HG02759 (cell line): ENCODE measurements around the gene HS6ST1.

Experiments
- ATAC-seq: cut with Tn5 transposase; IDR thresholded peaks from one replicate; pipeline ENCODE4 v1.9.1; 2021; ENCODE audit warnings: mild to moderate bottlenecking, moderate library complexity; ENCODE audit not compliant: unreplicated experiment

Gene HS6ST1

GRCh38 chr2:128249555-128249954 lies 69.1 kb downstream of the HS6ST1 start:
- ATAC-seq = no peak

GRCh38 chr2:128245813-128246212 lies 72.9 kb downstream of the HS6ST1 start:
- ATAC-seq = no peak

- no peak for ATAC-seq
These were observed 76.8 kb downstream of the HS6ST1 start for GRCh38 chr2:128241896-128242295.

- no peak for ATAC-seq
These were observed 80.6 kb downstream of the HS6ST1 start for GRCh38 chr2:128237911-128238697.

GRCh38 chr2:128237081-128237534 lies 81.6 kb downstream of the HS6ST1 start:
- no peak for ATAC-seq

GRCh38 chr2:128236491-128237035 lies 82.1 kb downstream of the HS6ST1 start:
- ATAC-seq = no peak

- no peak for ATAC-seq
These were observed 83.1 kb downstream of the HS6ST1 start for GRCh38 chr2:128235581-128235980.

- ATAC-seq = no peak
These were observed 84.1 kb downstream of the HS6ST1 start for GRCh38 chr2:128234613-128235012.

- ATAC-seq = no peak
These were observed 84.8 kb downstream of the HS6ST1 start for GRCh38 chr2:128233790-128234395.

- peak; percentile 99 for ATAC-seq
These were observed 85.5 kb downstream of the HS6ST1 start for GRCh38 chr2:128232965-128233789.

GRCh38 chr2:128228894-128229293 lies 89.8 kb downstream of the HS6ST1 start:
- ATAC-seq = no peak

GRCh38 chr2:128227862-128228261 lies 90.8 kb downstream of the HS6ST1 start:
- ATAC-seq = no peak

GRCh38 chr2:128219891-128220290 lies 98.8 kb downstream of the HS6ST1 start:
- no peak for ATAC-seq

GRCh38 chr2:128217671-128218070 lies 101.0 kb downstream of the HS6ST1 start:
- no peak for ATAC-seq

GRCh38 chr2:128215897-128216642 lies 102.6 kb downstream of the HS6ST1 start:
- ATAC-seq = no peak
